Measurements from ENCODE around the gene HSPB6. TPM values are rescaled to one million over a fixed set of nuclear protein-coding genes. Genes with fewer than 3 reads are reported as not detected.

Gene HSPB6
- polyA plus RNA-seq, 1 of the 3 experiments (the other 2 are of a cell fraction) = 0.43 TPM

- no peak for TF ChIP-seq REST (IDR thresholded peaks at IDR 0.05; ENCODE audit: low read depth, low read length)
- peak; percentile 100 for TF ChIP-seq PBX3 (IDR thresholded peaks at IDR 0.05)
- peak; percentile 54; the same call in 1 of the 2 replicates for TF ChIP-seq MAX (IDR thresholded peaks at IDR 0.05; ENCODE audit: low read depth)
- TF ChIP-seq TEAD4 (IDR thresholded peaks at IDR 0.05; ENCODE audit: borderline replicate concordance, insufficient read depth) = no peak
- no peak for TF ChIP-seq CTCF (IDR thresholded peaks at IDR 0.05)
- no peak for TF ChIP-seq SMC3 (IDR thresholded peaks at IDR 0.05; ENCODE audit: low read depth, low read length)
- peak; percentile 81 for TF ChIP-seq POLR2AphosphoS5 (IDR thresholded peaks at IDR 0.05; ENCODE audit: low read depth, low read length)
- TF ChIP-seq FOSL2 (IDR thresholded peaks at IDR 0.05; ENCODE audit: borderline replicate concordance, low read depth) = no peak
Measured at GRCh38 chr19:35748106-35749020, 8.5 kb downstream of the HSPB6 start, which contains the start of gene LIN37 (continued).

- H2AFZ ChIP-seq (ENCODE audit: low read depth) = no peak overlapping the region
- H3K4me2 ChIP-seq = peak overlapping the region; percentile 90
- ChIA-PET CTCF (no interaction called here), POLR2A (no interaction called here)
- peaks cover 6 to 12% of the 10 kb centered on the region in 2 experiments for H3K36me3 ChIP-seq (replicated peaks in 1 of 2; ENCODE audit: control insufficient read depth in 1 of 2, insufficient read depth in 2 of 2, low read length in 1 of 2)
- no peaks in the 10 kb centered on the region for H3K27me3 ChIP-seq (ENCODE audit: insufficient read depth)
- H3F3A ChIP-seq (replicated peaks; ENCODE audit: insufficient read depth) = peaks cover 14% of the 10 kb centered on the region
- H3K27ac ChIP-seq (ENCODE audit: low read depth in 2 of 2, low read length in 1 of 2) = no peak overlapping the region
- no peaks in the 10 kb centered on the region for H4K20me1 ChIP-seq (ENCODE audit: insufficient read depth)
- H3K79me2 ChIP-seq (ENCODE audit: insufficient read depth) = peaks cover 51% of the 10 kb centered on the region
- H3K4me3 ChIP-seq (ENCODE audit: low read depth in 2 of 2, low read length in 1 of 2) = peak overlapping the region; percentile 83 to 95
- H3K9me3 ChIP-seq = no peaks in the 10 kb centered on the region
- peaks cover 13 to 24% of the 10 kb centered on the region in 2 experiments; a peak in 3 of 4 replicates for H3K4me1 ChIP-seq (ENCODE audit: control insufficient read depth in 1 of 2, insufficient read depth in 2 of 2, low read depth in 1 of 2, low read length in 1 of 2)
- no peak for DNase-seq
- peak overlapping the region; percentile 85 for H3K9ac ChIP-seq
- no peaks in the 10 kb centered on the region for H3K9me2 ChIP-seq
- 73% methylated on average over 5 of the region's 5 CpGs for WGBS (ENCODE audit: low lambda C conversion rate)
- TF ChIP-seq SMC3 (IDR thresholded peaks at IDR 0.05; ENCODE audit: low read depth, low read length) = no peak
- no peak for TF ChIP-seq PBX3 (IDR thresholded peaks at IDR 0.05)
- no peak for TF ChIP-seq JUND (IDR thresholded peaks at IDR 0.05)
- TF ChIP-seq NFIC (IDR thresholded peaks at IDR 0.05; ENCODE audit: borderline replicate concordance) = no peak
- TF ChIP-seq GABPA (IDR thresholded peaks at IDR 0.05; ENCODE audit: low read depth) = no peak
- no peak for TF ChIP-seq IRF3 (IDR thresholded peaks at IDR 0.05; ENCODE audit: low read depth, low read length)
- TF ChIP-seq RAD21 (IDR thresholded peaks at IDR 0.05; ENCODE audit: low read length) = no peak
- TF ChIP-seq TAF1 (IDR thresholded peaks at IDR 0.05; ENCODE audit: borderline replicate concordance, low read depth, low read length) = no peak
- no peak for TF ChIP-seq RFX5 (IDR thresholded peaks at IDR 0.05; ENCODE audit: low read length)
- TF ChIP-seq CHD2 (IDR thresholded peaks at IDR 0.05; ENCODE audit: low read length, partially characterized antibody) = no peak
Measured at GRCh38 chr19:35746531-35746930, 10.3 kb downstream of the HSPB6 start.

Data from SK-N-SH (cell line).